Left cardiac atrium (tissue), 4 donors: ENCODE data around the gene ADGRA1. TPM values are rescaled to one million over a fixed set of nuclear protein-coding genes. Genes with fewer than 3 reads are reported as not detected.

Source experiments
- ATAC-seq, 2 donors: fragments of 200-7000 bp; cut with Tn5 transposase; one replicate each; pipeline ENCODE4 v1.9.1; 2020; ENCODE audit warnings: mild to moderate bottlenecking in 2 of 2, moderate library complexity in 2 of 2
- DNase-seq: peaks from one replicate; pipeline ENCODE4 v3.0.0-alpha.2; 2020
- intact Hi-C, 2 donors: fragments of 100-400 bp; cut with DNase I; formaldehyde crosslinking; loops; one replicate each; pipeline versions ENCODE4 v1.14.1 to v1.15.1; 2022 to 2023
- total RNA-seq, 2 donors: library from RNA; stranded (reverse); fragmentation: NEBNext Ultra II Directional; extraction: Animal tissue kit (Norgen Biotek cat#: 25700); gene quantifications; one replicate each; pipeline ENCODE4 v1.2.1, GENCODE V29; 2021
- donor health status: DM: no; HTN: yes; CAD: no.
- donor health status: DM: no; HTN: yes; CAD: no; lungs with severe emphysema.
- donor health status: DM: yes; HTN: yes; CAD: no.
- donor health status: Dilated cardiomyopathy.

ADGRA1 gene
- total RNA-seq, 2 donors from 2014 or later, result 0.10 TPM; not detected in 1

- DNase-seq (no peak), ATAC-seq (no peak)
- intact Hi-C loops, result no loop called here
Observed at GRCh38 chr10:133071733-133072132, 16.0 kb upstream of the ADGRA1 start.

DNA sequence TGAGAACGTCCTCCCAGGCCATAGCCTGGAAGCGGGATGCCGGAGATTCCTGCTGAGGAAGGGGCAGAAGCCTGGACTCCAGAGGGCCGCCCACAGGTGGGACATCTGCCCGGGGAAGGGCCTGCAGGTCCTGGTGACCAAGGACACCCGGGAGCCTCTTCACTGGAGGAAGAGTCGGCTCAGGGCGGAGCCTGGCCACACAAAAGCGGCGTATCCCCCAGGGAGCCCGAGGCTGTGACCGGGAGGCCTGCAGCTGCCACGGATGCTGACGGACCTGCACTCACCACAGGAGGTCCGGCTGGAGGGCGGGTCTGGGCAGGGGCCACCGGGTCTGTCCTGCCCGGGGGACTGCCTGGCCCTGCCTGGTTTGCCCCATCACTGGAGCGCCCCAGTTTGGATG is 15.5 kb upstream of the ADGRA1 start:
- ATAC-seq (no peak), DNase-seq (no peak)
- intact Hi-C loops, result no loop called here

DNA sequence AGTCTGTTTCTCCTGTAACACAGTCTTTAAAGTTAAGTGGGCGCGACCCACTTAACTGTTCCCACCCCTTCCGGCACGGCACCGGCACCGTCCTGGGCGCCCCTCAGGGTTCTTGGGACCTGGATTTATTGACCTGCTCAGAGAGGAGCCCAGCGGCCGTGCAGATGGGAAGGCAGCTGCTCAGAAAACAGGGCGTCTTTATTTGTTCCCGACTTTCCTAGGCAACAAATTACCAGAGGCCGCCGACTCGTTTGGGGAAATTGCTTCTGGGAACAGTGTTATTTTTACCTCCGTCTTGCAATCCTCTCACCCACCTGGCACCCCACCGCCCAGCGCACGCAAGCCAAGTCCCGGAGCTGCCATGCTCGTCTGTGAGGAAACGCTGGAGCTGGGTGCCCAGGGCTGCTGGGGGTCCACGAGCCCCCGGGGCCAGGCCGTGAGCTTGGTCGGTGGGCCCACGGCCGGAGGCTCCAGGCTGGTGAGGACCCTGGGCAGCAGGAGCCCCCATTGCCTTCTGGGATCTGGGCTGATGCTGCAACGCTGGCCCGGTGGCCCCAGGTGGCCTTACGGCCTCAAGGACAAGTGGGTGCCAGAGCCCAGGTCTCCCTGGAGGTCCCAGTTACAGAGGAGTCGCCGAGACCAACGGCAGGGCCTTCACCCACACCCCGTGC is 14.9 kb upstream of the ADGRA1 start:
- DNase-seq, result no peak
- intact Hi-C loops, result no loop called here
- no peak for ATAC-seq

DNA sequence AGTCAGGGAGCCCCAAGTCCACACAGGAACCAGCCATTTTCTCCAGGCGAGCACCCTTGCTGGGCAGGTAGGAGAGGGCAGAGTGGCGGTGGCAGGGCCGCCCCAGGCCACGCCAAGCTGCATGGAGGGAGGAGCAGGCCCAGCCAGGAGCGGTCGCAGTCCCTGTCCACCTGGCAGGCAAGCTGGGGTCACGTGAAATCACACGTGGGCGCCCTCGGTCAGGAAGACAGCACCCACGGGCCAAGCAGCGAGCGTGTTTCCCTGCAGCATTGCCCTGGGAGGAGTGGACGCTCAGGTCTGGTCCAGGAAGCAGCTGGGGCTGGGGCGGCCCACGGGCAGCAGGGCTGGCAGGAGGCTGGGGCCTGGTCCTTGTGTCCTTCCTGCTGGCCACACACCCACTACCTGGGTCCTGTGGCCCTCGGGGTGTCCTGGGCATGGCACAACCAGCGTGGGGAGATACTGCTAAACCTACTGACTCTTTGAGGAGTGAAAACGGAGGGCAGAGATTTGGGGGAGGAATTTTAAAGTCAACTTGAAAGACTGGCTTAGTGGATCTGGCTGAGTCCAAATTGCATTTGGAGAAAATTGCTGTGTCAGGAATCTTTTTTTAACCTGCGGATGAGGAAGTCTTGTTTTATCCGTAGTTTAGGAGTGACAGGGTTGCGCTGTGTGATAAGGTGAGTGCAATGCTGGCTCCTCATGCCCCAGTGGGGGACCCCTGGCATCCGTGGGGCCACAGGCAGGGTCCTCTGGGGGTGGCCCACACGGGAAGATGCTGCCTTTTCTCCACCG is 12.2 kb upstream of the ADGRA1 start:
- DNase-seq, result no peak
- no peak for ATAC-seq
- intact Hi-C loops, result no loop called here

GRCh38 chr10:133076274-133077038 is 11.3 kb upstream of the ADGRA1 start:
- no peak for ATAC-seq
- DNase-seq, result no peak
- intact Hi-C loops, result no loop called here

GRCh38 chr10:133079836-133080682 is 7.7 kb upstream of the ADGRA1 start:
- intact Hi-C loops, result no loop called here
- ATAC-seq (no peak), DNase-seq (no peak)

DNA sequence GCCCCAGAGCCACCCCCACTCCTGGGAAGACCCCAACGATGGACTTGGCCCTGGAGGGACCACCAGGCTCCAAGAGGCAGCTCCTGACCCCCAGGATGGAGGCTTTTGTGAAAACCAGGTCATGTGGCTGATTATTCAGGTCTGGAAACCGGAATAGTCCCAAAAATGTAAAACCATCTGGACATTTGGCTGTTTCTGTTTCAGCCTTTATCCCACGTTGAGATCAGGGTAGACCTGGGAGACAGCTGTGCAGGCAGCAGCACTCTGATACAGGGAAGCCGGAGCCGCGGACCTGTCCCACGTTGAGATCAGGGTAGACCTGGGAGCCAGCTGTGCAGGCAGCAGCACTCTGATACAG is 7.1 kb upstream of the ADGRA1 start:
- DNase-seq (no peak), ATAC-seq (no peak)
- intact Hi-C loops, result no loop called here

GRCh38 chr10:133081636-133082035 is 6.1 kb upstream of the ADGRA1 start:
- DNase-seq, result no peak
- ATAC-seq, result no peak
- intact Hi-C loops, result no loop called here

DNA sequence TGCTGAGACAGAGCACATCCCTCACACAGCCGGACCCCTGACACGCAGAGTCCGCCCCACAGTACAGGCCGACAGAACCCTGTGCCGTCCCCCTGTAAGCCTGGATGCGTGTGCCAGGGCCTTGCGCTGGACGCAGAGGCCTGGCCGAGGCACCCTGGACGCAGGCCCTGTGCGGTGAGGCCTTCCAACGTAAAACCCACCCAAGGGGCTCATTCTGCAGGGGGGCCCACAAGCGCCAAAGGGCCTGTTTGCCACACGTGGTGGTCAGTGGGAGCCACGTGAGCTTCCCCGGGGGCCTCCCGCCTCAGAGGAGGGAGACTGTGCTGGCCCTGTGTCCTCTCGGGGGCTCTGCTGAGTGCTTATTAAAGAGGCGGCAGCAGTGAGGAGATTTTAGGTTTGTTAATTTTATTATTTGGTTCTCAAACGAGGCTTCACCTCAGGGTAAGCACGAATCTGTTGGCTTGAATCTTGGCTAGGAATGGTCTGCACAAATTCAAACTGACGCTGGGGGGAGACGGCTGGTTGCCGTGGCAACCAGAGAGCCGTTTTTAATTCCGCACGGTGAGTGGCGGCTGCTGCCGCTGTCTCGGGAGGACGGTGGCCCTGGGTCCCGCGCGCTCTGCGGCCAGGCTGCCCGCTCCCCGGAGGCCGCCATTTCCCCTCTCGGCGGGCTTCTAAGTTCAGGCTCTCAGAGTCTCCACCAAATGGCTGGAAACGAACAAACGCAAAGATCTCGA is 4.9 kb upstream of the ADGRA1 start:
- ATAC-seq, result no peak
- intact Hi-C loops, result no loop called here
- DNase-seq, result no peak

- no peak for ATAC-seq
- DNase-seq, result no peak
- intact Hi-C loops, result no loop called here
Observed at GRCh38 chr10:133083422-133084100, 4.2 kb upstream of the ADGRA1 start.

GRCh38 chr10:133084491-133084890 is 3.2 kb upstream of the ADGRA1 start:
- DNase-seq, result no peak
- intact Hi-C loops, result no loop called here
- ATAC-seq, result no peak

DNA sequence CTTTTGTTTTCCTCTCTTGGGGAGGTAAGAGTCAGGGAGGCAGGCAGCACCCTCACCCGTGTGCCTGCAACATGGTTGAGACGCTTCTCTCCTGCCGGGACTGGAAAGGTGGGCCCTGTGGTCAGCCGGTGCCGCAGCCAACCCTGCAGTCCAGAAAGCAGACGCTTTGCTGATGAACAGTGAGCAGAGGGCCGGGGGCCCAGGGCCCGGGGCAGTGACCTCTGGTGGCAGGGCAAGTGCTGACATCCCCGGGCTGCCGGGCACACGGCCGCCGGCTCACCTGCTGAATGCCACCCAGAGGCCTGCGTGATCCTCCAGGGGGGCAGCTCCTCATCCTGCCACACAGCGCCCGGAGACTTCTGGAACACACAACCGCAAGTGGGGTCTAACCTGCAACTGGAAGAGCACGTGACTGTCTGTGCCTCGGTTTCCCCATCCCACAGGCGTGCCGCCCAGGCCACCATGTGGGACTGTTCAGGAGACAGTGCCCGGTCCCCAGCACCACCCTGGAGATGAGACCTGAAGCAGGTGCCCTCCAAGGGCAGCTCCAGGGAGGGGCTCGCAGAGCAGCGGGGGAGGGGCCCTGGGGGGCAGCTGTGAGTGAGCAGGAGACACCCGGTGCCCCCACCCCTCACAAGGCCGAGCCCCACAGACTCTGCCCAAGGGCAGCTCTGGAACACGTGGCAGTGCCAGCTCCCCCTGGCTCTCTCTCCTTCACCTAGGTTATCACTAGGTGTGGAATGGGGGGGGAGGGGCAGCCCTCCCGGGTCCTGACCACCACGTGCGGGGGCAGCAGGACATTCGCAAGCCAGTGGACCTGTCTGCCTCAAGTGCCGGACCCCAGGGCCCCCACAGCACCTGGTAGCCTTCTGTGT is 2.2 kb upstream of the ADGRA1 start:
- intact Hi-C loops, result no loop called here
- DNase-seq (no peak), ATAC-seq (no peak)

GRCh38 chr10:133086247-133086646 is 1.5 kb upstream of the ADGRA1 start:
- intact Hi-C loops, result no loop called here
- DNase-seq (no peak), ATAC-seq (no peak)

DNA sequence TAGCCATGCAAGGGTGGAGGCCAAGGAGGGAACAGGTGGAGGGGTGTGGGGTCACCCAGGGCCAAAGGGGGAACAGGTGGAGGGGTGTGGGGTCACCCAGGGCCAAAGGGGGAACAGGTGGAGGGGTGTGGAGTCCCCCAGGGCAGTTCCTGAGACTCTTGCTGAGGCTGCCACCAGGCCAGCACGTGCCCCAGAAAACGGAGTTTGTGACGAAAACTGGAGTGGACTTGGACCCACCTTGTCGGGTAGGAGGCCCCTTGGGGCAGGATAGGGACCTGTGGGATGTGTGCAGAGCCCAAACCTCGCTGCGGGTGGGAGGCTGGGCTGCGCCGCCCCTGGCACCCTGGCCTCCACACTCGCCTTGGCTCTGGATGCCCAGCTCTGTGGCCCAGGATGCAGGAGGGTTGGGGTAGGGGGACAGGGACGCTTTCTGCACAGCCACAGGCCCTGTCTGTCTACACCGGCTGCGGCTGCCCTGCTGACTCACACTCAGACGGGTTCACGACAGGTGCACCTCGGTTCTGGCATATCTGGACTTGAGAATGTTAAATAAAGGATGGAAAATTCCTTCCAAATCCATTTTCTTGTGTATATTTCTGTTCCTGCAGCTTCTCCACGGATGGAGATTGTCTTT is 562 bp upstream of the ADGRA1 start:
- intact Hi-C loops, result no loop called here
- ATAC-seq (no peak), DNase-seq (no peak)

GRCh38 chr10:133088179-133088955 is 643 bp downstream of the ADGRA1 start:
- intact Hi-C loops, result no loop called here
- DNase-seq, result no peak
- no peak for ATAC-seq
